EL (cell line): Measurements from ENCODE around the gene UGT1A3.

Experiments used
- DNase-seq: peaks from one replicate; pipeline ENCODE4 v3.0.0-alpha.2; 2016

Gene UGT1A3

GRCh38 chr2:233760043-233760442 lies 31.2 kb downstream of the UGT1A3 start, which contains the start of gene UGT1A1:
TSS of gene UGT1A1 (plus strand) at chr2:233760270. CDS start at chr2:233760288, 18 bp downstream.
- DNase-seq: no peak

GRCh38 chr2:233761040-233761769 lies 32.4 kb downstream of the UGT1A3 start:
- DNase-seq: no peak

- peak; percentile 50 for DNase-seq
Measured at GRCh38 chr2:233764264-233764663, 35.4 kb downstream of the UGT1A3 start.

DNA sequence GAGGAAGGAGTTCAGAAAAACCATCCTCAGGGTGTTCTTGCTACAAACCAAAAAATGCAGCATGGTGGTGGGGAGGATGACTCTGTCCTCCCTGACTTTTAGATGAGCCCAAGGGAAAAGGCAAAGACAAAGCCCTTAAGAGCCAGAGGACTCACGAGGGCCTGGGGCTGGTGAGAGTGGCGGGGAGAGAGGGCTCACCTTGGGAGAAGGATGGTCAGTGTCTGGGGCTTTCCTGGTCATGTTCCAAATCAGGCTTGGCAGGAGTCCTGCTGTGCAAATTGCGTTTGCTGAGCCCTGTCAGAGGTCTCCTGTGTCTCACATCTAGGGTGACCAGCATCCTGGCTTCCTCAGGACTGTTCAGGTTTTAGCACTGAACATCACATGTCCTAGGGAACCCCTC lies 35.9 kb downstream of the UGT1A3 start:
- DNase-seq: no peak

DNA sequence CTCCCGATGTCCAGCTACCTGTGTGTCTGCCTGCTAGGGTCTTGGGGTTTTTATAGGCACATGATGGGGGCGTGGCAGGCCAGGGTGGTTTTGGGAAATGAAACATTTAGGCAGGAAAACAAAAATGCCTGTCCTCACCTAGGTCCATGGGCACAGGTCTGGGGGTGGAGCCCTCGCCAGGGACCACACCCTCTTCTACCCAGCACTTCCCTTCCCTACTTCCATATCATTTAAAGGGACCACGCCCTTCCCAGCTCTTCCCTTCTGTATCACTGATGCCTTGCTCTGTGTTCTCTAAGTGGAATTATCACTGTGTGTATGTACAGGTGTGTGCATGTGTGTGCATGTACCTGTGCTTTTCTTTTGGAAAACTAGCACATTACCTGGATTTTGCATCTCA lies 37.6 kb downstream of the UGT1A3 start:
- DNase-seq: no peak

DNA sequence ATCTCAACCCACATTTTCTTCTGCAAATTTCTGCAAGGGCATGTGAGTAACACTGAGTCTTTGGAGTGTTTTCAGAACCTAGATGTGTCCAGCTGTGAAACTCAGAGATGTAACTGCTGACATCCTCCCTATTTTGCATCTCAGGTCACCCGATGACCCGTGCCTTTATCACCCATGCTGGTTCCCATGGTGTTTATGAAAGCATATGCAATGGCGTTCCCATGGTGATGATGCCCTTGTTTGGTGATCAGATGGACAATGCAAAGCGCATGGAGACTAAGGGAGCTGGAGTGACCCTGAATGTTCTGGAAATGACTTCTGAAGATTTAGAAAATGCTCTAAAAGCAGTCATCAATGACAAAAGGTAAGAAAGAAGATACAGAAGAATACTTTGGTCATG lies 39.2 kb downstream of the UGT1A3 start:
- no peak for DNase-seq

DNA sequence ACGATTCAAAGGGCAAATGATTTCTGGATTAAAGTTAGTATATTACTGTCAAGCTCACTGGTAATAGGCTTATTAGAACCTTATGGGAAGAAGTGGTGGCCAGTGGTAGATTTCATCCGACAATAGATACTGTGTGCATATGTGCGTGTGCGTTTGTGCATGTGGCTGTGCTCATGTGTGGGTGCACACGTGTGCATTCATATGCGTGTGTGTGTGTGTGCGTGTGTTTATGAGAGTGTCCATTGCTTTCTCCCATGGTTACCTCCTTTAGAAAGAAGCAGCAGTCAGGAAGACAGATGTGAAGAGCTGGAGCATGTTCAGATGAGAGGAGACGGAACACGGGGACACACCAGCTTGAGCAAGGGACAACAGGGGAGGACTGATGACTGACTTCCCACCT lies 40.4 kb downstream of the UGT1A3 start:
- DNase-seq: no peak

- DNase-seq: no peak
Measured at GRCh38 chr2:233772153-233772552, 43.3 kb downstream of the UGT1A3 start.

DNA sequence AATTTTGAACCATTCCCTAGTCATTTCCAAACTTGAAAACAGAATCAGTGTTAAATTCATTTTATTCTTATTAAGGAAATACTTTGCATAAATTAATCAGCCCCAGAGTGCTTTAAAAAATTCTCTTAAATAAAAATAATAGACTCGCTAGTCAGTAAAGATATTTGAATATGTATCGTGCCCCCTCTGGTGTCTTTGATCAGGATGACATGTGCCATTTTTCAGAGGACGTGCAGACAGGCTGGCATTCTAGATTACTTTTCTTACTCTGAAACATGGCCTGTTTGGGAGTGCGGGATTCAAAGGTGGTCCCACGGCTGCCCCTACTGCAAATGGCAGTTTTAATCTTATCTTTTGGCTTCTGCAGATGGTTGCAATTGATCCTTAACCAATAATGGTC lies 43.7 kb downstream of the UGT1A3 start:
- no peak for DNase-seq

- no peak for DNase-seq
Measured at GRCh38 chr2:233773854-233774253, 45.0 kb downstream of the UGT1A3 start.

DNA sequence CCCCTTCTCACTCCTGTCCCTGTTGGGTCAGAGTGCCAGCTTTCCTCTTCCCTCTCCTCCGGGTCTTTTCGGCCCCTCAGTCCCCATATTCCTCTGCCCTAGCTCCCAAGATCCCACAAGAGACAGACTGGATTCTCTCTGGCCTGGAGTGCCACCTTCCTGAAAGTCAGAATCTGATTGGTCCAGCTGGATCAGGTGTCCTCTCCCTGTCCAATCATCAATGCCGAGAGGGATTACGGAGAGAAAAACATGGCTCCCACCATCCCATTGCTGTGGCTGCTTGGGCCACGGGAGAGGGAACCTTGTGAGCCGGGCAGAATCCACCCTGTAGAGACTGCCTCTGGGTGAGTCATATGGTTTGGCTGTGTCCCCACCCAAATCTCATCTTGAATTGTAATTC lies 46.6 kb downstream of the UGT1A3 start:
- DNase-seq: no peak

DNA sequence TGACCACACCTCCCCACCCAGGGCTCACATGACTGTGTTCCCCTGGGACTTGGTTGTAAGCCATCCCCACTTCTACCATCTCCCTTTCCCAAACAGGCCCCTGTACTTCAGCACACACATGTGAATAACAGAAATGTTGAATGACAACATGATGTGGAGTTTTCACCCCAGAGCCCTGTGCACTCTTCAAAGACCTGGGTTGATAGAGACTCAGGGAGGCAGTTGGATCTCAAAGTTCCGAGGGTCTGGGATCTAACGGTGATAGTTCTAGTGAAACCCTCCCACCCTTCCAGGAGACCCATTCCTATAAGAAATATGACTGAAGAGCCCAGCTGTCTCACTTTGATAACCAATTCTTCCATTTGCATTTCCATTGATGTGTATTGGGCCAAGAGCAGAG lies 49.2 kb downstream of the UGT1A3 start, which contains the start of gene MROH2A:
Gene MROH2A, plus strand, starts transcription at position 301 of the 400 bp plus-strand sequence. CDS start 1,029 bp downstream, outside the sequence.
- DNase-seq: no peak

- no peak for DNase-seq
Measured at GRCh38 chr2:233779722-233780121, 50.9 kb downstream of the UGT1A3 start.

- DNase-seq: no peak
Measured at GRCh38 chr2:233780771-233781170, 51.9 kb downstream of the UGT1A3 start.

DNA sequence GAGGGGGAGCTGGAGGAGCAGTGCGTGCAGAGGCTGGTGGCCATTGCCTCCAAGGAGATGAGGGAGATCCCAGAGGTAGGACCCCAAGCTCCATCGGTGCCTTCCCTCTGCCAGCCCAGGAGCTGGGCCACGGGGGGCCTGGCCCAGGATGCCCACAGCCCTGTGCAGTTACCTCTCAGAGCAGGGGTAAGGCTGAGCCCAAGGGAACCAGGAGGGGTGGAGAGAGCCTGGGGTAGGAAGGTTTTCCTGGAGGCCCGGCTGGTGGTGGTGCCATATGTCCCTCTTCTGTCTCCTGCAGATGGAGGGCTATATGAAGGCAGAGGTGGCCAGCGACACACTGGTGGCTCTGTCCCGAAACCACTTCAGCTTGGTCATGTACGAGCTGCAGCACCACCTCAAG lies 60.7 kb downstream of the UGT1A3 start:
- DNase-seq: no peak

GRCh38 chr2:233791151-233791882 lies 62.5 kb downstream of the UGT1A3 start:
- DNase-seq: no peak

DNA sequence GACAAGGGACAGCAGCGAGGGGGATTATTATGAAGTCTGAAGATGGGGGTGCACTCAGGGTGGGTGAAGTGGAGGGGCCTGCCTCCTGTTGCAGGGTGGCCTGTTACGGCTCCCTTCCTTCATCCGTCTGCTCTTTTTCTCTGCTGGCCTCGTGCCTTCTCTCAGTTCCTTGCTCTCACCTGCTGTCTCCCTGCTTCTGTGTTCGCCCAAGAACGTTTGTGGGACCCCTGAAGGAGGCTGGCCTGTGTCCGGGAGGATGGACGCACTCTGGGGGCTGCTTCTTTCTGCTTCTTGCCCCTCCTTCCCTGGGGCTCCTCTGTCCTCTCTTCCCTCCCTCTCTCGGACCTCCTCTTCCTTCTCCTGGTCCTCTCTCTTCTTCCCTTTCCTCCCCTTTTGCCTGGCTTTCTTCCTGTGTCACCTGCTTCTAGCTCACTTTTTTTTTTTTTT lies 63.1 kb downstream of the UGT1A3 start:
- no peak for DNase-seq

DNA sequence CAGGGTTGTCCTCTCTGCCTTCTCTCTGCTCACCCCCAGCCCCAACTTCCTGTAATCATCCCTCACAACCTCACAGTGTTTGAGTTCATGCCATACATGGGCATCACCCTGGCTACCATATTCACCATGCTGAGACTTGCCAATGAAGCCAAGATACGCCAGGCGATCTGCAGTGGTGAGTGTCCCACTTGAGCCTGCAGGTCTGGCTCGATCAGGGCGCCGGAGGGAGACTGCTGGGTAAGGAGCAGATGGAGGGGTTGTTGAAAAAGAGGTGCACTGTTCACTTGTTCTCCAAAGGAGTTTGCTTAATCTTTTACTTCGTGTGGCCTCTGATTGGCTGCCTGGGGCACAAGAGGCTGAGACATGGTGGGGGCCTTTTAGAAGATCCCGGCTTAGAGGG lies 63.9 kb downstream of the UGT1A3 start:
- no peak for DNase-seq

- DNase-seq: no peak
Measured at GRCh38 chr2:233793465-233794127, 64.8 kb downstream of the UGT1A3 start.

DNA sequence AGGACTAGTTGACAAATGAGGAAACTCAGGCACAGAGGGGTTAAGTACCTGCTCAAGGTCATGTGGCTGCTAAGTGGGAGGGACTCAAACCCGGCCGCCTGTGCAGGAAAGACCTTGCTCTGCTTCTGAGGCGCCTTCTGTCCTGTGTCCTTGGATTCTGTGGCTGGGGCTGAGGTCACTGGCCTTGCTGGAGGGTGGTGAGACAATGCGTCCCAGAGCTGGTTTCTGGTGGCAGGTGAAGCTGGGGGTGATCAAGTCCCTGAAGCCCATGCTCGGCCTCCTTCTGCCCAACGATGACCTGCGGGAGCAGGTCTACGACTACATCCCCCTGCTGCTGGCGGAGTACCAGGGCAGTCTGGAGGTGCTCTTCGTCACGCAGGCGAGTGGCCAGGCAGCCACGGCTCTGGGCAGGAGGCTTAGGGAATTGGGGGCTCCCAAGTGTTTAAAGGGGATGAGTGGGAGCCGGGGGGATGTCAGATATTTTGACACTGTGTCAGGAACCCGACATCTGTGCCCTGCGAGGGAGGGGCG lies 65.4 kb downstream of the UGT1A3 start:
- no peak for DNase-seq

DNA sequence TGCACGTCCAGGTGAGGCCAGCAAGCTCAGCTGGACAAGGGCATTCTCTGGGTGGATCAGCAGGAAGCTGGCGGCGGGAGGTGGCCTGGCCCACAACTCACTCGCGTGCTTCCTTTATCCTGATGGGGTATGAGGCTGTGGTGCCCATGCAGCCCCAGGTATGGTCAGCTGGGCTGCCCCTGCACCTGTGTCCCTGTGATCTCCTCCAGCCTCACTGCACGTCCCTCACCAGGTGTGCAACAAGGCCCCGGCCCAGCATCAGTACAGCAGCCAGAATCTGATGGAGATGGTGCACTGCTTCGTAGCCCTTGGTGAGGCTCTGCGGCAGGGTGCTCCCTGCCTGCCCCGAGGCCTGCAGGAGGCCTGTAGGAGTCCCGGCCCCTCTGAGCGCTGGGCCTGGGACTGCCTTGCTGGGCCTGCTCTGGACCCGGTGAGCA lies 66.9 kb downstream of the UGT1A3 start:
- no peak for DNase-seq

DNA sequence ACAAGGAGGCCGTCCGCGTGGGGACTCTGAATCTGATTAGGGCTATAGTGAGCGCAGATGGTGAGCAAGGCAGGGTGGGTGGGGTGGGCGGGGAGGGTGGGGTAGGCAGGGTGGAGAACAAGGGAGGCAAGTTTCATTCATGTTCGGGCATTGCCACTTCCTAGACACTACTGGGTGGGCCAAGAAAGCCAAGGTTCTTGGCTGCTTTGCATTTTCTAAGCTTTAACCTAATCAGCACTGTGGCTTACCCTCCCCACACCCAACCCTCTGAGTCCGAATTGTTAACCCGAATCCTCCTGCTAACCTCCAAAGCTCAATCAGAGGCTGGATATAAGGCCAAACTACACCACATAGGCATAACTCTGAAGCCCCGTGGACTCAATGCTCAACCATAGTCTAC lies 67.4 kb downstream of the UGT1A3 start:
- no peak for DNase-seq

- no peak for DNase-seq
Measured at GRCh38 chr2:233798335-233799086, 69.7 kb downstream of the UGT1A3 start.
